Effector CD4-positive, alpha-beta T cell (primary cell): ENCODE measurements around the gene IQGAP3.

ENCODE experiments used
- DNase-seq: peaks from one replicate; pipeline ENCODE4 v3.0.0-alpha.2; 2020

IQGAP3 gene

DNA sequence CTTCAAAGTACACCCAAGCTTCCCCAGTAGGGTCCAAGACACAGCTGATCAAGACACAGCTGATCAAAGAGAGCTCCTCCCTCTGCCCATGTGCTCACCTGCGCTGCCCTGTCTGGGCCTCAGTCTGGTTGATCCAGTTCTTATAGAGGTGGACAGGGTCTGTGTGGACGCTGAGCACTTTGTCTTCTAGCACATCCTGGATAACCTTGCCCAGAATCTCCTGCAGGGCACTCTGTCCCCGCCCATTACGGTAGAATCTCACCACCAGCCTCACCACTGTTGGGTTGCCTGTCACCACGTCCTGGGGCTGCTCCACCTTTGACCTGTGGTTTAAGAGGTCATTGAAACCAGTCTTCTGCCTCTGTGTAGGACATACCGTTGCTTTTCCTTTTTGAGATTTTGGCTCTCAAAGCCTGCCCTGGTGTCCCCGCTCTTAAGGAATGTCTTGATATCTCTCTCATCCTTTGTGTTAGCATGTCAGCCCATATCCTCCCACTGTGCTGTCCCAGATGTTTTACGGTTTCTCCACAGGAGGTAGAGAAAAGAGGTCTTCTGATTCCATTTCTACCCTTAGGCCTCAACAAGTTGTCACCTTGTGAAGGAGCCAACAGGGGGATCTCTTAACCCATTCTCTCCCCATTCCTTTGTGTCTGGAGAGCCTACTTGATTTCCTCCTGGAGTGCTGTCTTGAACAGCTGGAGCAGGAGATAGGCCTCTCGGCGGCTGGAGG lies 33.5 kb downstream of the IQGAP3 start:
- DNase-seq: no peak

DNA sequence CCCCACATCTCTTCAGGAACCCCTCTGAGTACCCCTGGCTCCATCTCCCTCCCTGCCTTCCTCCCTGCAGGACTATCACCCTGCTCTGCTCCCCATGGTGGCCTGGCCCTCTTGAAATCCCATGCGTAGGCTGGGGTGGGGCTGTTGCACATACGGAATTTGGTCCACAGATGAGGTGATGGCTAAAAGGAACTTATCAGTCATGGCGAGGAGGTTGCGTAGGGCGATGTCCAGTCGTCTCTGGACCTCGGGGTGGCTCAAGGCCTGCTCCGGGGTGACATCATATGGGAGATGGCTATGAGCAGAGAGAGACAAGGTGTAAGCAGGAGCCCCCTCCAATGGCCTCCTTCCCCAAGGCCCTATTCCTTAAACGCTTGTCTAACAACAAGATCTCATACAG lies 35.3 kb downstream of the IQGAP3 start:
- no peak for DNase-seq

DNA sequence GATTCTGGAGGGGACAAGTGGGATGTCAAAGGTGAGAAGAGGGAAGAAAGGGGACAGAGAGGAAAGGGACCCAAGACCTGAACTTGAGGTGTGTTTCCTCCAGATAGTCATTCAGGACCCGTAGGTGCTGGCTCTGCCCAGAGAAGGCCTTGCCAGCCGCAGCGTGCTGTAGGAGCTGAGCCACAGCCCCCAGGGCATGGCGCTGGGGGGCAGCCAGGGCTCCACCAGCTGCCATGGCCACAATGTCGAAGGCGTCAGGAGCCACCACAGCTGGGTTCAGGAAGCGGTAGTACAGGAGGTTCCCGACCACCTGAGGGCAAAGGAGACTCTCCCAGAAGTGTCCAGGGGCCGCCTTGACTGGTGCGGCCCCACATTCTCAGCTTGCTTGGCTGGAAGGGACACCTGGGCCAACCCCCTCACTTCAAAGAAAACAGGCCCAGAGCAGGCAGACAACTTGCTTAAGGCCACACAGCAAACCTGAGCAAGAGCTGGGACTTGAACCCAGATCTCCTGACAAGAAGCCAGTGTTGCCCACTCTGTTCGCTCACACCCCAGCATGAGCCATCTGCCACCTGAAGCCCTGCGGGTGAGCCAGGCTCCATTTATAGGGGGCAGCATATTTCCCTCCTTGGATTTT lies 37.8 kb downstream of the IQGAP3 start:
- no peak for DNase-seq

DNA sequence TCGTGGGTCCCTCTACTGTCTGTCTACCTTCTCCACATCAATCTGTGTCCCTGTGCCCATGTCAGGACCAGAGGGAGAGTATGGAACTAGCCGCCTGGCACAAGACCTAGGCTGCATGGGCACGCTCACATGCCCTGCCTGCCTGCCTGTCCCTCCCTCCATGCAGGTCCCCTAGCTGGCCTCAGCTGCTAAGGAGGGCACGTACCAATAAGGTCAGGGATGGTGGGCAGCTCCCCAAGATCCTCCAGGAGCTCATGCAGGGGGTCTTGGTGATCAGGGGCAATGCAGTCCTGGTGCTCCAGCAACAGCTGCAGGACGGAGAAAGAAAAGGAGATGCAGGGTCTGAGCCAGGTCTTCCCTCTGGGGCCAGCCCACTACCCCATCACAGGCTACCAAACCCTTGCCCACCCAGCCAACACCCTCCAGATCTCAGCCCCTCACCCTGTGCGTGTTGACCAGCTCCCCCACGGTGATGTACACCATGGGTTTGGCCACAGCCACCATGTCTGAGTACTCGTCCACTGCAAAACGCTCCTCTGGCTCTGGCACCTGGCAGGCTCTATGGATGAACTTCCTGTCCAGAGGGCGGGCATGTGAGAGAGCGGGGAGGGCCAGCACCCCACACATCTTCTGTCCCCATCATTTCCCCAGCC lies 38.7 kb downstream of the IQGAP3 start:
- no peak for DNase-seq

DNA sequence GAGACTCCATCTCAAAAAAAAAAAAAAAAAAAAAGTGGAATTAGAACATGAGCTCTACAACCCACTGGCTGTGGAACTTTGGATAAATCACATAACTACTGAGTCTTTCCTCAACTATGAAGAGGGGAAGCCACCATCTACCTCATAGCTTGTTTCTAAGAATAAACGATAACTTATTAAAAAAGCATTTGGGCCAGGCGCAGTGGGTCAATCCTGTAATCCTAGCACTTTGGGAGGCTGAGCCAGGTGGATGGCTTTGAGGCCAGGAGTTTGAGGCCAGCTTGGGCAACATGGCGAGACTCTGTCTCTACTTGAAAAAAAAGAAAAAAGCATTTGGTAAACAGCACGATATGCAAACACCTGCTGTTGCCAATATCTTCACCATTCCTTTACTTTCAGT lies 40.0 kb downstream of the IQGAP3 start:
- DNase-seq: no peak

DNA sequence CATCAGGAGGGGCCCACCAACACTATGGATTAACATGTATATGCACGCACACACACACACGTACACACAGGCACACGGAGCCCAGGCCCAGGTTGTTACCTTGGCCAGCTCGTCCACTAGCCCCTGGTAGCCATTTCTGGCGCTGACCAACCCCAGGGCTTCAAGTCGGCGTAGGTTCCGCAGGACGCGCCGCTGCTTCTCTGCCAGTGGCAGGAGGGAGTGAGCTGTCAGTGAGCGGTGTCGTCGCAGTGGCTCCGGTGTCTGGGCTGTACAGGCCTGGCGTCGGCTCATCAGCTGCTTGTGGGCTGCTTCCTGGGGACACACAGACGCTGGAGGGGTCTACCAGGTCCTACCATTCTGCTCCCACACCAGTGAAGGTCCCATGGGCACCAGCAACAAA lies 42.4 kb downstream of the IQGAP3 start:
- no peak for DNase-seq

DNA sequence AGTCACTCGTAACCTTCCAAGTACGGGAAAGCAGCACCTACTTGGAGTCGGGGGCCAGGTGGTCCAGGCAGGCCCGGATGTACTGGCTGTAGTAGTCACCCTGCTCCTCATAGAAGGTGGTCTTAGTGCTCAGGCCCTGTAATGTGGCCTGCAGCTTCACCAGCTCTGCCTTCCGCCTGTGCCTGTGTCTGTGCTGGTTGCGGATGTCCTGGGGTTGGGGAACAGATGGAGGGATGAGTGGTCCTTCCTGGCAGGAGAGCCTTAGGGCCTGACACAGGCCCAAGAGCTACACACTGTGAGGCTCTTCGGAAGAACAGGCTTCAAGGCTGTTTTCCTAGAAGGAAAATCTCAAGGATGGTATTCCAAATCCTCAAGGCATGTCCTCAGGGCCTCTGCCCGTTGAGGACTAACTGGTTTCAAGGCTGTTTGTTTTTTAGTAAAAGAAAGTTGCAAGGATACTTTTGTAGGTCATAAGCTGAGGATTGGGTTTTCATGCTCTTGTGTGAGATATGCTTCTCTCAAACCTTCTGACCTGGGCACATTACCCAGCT lies 43.4 kb downstream of the IQGAP3 start:
- no peak for DNase-seq

DNA sequence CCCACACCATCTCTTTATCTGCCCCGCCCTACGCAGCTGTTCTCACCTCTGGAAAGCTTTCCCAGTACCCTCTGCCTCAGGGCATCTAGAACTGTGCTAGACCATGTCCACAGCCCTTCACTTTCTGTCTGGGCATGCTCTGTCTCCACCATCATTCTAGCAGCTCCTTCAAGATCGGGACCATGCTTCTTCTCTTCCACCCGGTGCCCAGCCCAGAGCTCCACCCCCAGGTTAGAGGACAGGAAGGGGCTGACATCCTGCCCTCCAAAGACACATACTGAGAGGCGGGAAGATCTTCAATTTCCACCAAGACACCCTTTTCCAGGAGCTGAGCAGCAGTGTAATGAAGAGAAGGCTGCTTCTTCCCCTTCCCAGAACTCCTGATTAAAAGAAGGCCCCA lies 44.1 kb downstream of the IQGAP3 start:
- DNase-seq: no peak

DNA sequence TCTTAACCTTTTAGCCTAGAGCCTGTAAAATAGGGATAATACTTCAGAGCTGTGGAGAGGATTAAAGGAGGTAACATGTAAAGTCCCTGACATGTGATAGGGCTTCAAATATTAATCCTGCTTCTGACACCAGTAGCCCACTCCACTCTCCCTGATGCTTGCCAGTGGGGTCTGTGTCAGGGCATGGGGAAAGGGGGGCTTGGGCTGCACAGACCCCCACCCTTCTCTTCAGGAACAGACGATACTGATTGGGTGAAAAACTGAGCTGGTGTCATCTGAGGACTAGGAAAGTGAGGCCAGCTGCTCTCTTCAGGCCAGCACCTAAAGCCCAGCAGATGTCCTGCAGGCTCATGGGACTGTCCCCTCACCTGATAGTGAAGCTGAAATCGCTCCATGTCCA lies 44.8 kb downstream of the IQGAP3 start:
- DNase-seq: no peak

DNA sequence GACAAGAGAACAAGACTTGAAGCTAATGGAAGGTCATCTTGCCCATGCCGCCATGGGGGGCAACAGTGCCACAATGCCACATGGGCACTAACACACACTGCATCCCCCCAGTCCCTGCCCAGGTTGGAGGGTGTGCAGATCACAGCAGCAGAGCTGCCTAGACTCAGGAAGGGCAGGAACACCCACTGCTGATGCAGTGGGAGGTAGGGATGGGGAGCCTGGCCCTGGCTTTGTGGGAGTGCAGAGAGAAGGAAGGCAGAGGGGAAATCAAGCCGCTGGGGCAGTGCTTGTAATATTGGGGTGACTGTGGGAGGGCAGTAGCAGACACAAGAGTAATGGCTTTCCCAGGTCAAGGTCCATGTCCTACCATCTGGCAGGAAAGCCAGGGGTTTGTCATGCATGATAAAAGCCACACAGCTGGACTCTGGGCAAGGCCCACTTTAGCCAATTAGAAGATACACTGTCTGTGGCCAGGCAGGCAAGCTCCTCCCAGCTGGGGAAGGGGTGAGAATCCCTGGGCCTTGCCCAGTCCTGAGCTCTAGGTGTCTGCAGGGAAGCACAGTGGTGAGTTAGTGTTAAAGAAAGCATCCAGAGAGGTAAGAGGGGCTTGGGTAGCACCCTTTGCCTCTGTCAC lies 46.4 kb downstream of the IQGAP3 start:
- no peak for DNase-seq

DNA sequence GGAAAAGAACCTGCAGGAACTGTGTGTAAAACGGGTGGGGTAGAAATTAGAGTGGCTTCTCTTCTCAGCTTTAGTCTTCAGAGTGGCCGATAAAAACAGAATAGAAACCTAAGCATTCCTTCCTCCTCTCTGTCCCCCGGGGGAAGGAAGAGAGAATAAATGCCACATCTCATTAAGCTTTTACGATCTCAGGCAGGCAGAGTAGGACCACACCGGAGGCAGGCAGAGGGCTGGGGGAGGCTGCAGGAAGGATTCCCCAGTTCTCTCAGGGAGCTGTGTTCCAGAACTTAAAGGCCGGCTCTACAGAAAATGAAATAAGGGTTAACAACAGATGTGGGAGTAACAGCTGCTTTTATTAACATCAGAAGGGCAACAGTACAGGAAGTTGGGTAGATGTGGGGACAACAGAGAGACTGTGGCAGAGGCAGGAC lies 47.3 kb downstream of the IQGAP3 start:
- no peak for DNase-seq

DNA sequence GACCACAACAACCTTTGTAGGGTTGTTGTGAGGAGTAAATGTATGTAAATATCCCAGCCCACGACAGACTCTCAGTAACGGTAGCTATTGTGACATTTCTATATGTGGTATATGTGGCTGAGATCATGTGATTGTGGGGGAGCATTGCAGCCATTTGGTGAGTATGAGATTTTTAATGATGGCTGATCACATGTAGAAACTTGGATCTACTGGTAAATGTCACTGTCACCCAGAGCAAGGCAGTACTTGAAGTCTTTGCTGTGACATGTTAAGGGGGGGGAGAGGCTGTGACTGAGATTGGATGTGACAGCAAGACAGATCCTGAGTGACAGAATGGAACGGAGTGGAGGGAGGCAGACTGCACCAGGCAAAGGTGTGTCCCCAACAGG lies 47.9 kb downstream of the IQGAP3 start:
- DNase-seq: no peak

DNA sequence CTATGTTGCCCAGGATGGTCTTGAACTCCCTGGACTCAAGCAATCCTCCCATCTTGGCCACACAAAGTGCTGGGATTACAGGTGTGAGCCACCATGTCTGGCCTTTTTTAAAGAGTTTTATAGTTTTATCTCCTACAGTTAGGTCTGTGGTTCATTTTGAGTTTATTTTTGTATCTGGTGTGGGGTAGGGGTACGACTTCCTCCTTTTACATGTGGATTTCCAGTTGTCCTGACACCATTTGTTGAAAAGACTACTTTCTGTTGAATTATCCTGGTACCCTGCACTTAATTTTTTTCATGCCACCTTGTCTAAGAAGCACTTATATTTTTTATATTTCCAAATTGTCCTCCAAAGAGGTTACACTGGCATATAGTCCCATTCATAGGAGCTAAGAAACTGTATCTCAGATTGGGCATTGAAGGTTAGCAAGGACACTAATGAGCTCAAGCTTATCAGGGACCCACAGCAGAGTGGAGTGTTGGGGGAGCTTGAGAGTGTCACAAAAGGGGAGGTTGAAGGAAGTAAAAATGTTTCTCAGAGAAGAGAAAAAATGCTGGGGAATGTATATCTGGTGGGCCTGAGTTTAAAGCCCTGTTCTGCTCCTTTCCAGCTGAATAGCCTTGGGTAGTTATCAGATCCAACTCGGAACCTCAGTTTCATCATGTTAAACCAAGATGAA lies 48.4 kb downstream of the IQGAP3 start:
- DNase-seq: no peak

DNA sequence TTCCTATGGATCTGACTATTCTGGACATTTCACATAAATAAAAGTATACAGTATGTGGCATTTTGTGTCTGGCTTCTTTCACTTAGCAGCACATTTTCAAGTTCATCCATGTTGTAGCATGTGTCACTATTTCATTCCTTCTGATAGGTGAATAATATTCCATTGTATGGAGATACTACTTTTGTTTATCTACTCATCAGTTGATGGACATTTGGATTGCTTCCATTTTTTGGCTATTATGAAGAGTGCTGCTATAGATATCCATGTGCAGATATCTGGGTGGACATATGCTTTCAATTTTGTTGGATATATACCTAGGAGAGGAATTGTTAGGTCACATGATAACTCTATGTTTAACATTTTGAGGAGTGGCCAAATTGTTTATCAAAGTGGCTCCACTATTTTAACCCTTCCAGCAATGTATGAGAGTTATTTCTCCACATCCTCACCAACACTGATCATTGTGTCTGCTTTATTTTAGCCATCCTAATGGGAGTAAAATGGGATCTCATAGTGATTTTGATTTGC lies 49.9 kb downstream of the IQGAP3 start:
- DNase-seq: no peak

DNA sequence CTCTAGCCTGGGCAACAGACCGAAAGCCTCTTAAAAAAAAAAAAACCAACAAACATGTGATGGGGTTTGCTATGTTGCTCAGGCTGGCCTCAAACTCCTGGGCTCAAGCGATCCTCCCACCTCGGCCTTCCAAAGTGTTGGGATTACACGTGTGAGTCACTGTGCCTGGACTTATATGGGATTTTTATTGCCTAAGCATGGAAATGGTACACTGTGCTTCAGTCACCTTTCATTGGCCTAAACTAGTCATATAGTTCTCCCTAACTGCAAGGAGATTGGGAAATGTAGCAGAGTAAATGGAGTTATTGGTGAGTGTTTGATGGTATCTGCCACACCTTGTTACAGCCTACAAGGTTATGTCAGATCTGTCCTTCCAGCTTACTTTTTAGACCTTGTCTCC lies 54.6 kb downstream of the IQGAP3 start:
- no peak for DNase-seq

DNA sequence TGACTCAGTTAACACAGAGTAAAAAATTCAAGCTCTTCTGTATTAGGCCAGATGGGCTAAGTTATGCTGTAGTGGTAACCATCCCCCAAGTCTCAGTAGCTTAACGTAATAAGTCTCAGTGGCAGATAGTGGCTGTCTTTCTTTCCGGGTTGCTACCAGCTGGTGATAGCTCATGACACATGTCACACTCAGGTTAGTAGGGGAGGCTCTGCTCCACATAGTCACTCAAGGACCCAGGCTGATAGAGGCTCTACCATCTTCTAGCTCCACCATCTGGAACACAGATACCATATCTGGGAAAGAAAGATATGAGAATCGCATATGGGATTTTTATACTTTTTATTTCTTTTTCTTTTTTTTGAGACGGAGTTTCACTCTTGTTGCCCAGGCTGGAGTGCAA lies 55.5 kb downstream of the IQGAP3 start:
- DNase-seq: no peak

DNA sequence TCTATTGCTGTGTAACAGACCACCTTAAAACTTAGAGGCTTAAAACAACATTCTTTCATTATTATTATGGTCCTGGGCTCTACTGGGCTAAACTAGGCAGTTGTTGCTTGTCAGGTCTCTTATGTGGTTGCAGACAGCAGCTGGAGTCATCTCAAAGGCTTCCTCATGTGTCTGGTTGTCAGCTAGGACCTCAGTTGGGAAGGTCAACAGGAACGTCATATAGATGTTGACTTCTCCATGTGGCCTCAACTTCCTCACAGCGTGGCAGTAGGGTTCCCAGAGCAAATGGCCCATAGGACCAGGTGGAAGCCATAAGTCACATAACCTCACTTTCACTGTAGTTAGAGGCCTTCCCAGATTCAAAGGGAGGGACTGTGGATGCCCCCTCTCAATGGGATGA lies 56.4 kb downstream of the IQGAP3 start:
- DNase-seq: no peak

DNA sequence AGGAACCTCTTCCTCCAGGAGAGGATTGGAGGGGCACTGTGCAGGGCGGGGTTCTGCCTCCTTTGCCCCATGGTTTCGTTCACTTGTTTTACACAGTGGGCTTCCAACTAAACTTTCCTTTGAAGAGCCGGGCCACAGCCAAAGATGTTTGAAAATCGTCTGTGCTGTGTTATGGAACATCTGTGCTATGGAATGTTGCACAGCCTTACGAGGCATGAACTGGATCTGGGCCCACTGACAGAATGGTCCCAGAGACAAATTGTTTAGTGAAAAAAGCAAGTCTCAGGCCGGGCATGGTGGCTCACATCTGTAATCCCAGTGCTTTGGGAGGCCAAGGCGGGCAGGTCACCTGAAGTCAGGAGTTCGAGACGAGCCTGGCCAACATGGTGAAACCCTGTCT lies 59.2 kb downstream of the IQGAP3 start:
- no peak for DNase-seq

DNA sequence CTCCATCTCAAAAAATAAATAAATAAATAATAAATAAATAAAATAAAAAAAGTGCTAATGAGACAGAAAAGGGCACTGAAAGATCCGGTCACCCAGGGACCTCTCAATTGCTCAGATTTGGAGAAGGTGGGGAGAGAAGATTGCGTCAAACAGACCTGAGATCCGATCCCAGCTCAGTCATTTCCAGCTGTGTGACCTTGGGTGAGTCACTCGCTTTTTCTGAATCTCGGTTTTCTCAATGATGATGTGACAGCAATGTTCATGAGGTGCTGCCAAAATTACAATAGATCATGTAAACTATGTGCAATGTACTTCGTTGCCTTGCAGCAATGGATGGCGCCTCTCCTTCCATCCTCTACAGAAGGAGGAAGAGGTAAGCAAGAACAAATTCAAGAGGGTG lies 60.7 kb downstream of the IQGAP3 start:
- no peak for DNase-seq

DNA sequence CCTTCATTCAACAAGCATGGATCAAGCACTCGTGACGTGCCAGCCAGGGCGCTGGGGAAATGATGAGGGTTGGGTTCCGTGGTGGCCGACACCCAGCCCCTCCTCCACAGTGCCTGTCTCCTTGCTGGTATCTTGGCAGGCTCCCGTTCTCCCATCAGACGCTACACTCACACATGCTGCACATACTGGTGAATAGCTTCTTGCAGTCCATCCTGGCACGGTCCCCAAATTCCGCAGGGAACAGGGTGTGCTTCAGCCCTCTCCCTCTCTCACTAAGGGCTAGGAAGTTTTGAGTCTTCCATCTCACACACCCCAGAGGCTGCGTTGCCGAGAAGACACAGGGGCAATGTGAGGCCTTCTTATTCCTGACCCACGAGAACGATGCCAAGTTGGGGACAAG lies 61.7 kb downstream of the IQGAP3 start:
- DNase-seq: no peak

DNA sequence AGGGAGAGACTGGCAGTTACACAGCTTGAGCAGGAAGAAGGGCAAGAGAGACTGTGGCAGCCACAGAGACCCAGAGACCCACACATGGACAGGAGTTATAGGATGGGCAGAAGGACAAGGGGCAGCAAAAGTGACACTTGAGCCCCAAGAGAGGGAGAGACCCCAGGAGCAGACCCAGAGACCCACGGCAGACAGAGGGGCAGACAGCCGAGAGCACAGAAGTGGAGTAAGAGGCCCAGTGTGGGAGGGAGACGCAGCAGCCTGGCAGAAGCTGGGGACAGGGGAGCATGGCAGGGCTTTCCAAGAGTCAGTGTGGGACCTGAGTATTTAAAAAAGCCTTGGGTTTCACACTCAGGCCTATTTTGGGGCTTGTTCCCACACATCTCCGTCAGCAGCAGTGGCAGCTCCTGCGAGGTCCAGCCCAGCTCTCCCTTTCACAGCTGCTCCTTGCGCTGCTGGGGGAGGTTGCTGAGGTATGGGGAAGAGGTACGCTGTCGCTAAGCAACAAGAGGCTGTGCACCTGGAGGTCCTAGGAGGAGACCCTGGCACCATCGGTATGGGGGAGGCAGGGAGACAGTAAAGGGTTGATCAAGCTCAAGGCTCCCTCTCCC lies 62.8 kb downstream of the IQGAP3 start:
- DNase-seq: no peak

DNA sequence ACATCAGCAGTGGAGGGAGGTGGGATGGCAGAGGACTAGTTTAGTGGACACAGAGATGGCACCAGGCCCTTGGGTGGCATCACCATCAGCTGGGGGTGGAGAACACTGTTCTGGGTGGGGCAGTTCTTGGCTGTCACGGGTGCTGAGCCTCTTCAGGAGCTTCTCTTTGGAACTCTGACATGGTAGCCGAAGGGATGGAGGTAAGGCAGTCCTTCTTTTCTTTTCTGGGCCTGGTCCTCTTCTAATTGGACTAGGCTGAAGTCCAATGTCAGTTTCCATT lies 63.5 kb downstream of the IQGAP3 start:
- no peak for DNase-seq
